GM21619 (cell line): ENCODE results near the gene CRYAB.

Source experiments
- ATAC-seq: cut with Tn5 transposase; IDR thresholded peaks from one replicate; pipeline ENCODE4 v1.9.1; 2021; ENCODE audit not compliant: unreplicated experiment

CRYAB gene

DNA sequence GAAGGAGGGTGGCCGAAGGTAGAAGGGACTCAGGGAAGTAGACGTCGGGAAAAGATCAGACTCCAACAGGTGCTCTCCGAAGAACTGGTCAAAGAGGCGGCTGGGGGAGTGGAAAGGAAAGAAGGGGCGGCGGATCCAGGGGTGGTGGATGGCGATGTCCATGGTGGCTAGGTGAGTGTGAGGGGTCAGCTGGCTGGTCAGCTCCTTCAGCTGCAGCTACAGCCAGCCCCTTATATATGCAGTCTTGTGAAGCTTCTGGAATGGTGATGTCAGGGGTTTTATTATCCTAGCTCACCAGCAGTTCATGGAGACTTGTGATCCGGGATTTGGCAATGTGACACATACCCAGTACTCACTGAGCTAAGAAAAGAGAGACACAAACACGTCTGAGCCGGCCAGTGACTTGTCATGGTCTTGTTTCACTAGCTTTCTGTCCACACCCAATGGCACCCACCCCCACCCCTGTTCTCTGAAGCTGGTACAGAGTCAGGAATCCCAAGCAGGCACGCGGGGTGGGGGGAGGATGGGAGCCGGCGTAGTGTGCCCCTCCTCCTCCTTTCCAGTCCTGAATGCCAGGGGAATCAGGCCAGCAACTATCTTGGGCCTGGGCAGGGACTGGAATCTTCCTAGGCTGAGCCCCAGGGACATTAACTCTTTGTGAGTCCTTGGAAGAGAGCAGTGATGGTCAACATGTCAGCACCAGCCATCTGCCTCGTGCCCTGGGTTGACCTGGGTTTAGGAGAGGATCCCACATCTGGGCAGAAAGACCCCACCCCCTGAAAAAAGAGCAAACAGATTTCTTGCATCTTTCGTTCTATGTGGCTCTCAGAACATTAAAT, at the start of gene CRYAB:
Gene CRYAB (minus strand): TSS at position 208 of the 839 bp plus-strand sequence. CDS start 46 bp downstream, at position 162.
- no peak for ATAC-seq

GRCh38 chr11:111960916-111961315, 49.3 kb upstream of the CRYAB start:
- ATAC-seq, result no peak

DNA sequence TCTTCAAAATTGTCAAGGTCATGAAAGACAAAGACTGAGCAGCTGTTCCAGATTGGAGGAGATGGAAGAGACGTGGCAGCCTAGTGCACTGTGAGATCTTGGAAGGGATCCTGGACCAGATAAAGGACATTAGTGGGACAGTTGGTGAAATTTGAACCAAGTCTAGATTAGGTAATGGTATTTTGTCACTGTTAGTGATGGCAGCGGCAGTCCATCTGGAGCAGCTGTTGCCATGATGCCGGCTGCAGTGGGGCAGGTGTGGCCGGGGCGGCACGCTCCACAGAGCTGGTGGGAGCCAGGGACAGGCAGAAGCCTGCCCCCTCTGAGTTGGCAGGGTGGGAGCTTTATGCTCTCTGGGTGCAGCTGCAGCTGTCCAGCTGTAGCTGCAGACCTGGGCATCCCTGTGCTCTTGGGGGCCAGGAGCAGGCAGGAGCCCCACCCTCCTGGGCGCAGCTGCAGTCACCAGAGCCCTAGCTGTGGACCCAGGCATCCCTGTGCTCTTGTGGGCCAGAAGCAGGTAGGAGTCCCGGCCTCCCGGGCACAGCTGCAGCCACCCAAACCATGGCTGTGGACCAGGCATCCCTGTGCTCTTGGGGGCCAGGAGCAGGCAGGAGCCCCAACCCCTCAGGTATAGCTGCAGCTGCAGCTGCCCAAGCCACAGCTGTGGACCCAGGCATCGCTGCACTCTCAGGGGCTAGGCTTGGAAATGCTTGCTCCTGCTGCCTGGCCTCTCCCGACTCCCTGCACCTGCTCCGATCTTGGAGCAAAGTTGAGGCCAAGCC, 46.3 kb upstream of the CRYAB start:
- no peak for ATAC-seq

DNA sequence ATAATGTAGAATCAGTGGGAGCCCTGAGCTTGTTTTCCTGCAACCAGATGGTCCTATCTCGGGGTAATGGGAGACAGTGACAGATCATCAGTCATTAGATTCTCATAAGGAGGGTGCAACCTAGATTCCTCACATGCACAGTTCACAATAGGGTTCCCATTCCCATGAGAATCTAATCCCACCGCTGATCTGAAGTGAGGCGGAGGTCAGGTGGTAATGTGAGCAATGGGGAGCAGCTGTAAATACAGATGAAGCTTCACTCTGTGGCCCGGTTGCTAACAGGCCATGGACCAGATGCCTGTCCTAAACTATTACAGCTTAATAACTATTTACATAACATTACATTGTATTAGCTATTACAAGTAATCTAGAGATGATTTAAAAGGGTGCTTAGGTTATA, 42.6 kb upstream of the CRYAB start:
- ATAC-seq, result no peak

- ATAC-seq, result no peak
These were observed 40.0 kb upstream of the CRYAB start for GRCh38 chr11:111951565-111951964.

GRCh38 chr11:111949519-111950426, 38.2 kb upstream of the CRYAB start:
- ATAC-seq, result no peak

DNA sequence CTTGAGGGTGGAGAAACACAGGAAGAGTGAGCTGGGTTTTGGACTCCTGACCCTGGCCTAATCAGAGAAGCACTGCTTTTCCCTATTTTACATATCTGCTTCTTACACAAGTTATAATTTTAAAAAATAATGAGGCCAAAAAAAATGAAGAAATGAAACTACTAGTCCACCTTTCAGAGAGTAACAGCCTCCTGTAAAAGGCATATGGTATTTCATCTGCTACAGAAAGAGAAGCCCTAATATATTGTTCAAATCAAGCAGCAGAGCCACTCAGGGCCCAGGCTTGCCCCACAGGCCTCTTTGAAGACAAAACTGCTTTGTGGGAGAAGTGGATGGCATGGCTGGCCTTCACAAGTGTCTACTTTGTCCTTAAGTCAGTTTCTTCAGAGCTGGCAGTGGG, 35.6 kb upstream of the CRYAB start:
- ATAC-seq, result no peak

GRCh38 chr11:111946499-111946898, 34.9 kb upstream of the CRYAB start:
- ATAC-seq, result no peak

GRCh38 chr11:111945198-111945597, 33.6 kb upstream of the CRYAB start:
- no peak for ATAC-seq

- no peak for ATAC-seq
These were observed 33.1 kb upstream of the CRYAB start for GRCh38 chr11:111944651-111945051.

DNA sequence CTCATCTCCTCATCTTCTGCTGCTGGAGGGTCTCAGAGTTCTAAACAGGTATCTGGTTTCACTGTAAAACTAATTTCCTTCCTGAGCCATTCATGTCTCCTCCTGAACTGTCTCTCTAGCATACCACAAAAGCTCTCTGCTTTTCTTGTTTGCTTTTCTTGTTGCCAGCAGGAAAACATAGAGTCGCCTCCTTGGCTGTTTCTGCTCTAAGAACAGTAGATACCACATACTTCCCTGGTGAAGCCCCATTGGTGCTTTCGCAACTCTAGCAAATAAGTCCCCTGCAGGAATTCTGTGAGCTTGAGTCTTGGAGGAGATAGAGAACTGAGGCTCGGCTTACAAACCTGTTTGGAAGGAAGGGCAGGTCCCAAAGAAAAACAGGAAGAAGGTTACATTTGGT, 32.6 kb upstream of the CRYAB start:
- no peak for ATAC-seq

- no peak for ATAC-seq
These were observed 31.3 kb upstream of the CRYAB start for GRCh38 chr11:111942829-111943228.

- no peak for ATAC-seq
These were observed 30.4 kb upstream of the CRYAB start for GRCh38 chr11:111941963-111942362.

DNA sequence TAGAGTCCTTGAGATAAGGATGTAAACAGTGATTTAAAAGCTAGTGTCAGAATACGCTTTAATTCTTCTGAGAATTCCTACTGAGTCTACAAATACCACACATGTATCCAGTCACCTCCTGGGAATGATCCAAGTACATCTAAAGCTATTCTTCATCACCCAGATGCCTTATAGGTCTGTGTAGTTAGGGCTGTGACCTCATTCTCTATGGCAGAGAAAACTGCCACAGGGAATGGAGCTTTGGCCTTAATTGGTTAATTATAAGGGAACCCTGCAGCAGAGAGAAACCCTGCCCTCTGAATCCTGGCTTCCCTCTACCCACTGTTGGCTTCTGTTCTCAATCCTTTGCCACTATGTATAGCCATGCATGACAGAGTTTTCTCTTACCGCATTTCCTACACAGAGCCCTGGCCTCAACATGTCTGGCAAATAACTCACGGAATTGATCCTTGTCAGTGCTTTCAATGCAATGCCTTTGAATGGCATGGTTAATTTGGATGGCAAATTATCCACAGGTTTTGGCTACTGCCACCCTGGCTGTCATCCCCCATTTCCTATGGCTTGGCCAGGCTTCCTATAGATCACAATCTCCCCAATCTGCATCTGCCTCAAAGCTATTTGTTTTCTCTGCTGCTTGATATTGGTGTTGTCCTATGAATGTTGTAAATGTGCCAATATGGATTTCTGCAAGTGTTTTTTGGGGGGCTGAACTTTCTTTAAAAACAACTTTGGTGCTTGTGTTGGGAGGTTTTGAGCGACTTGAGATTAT, 28.4 kb upstream of the CRYAB start:
- ATAC-seq, result no peak

- ATAC-seq, result peak; percentile 88
These were observed 27.2 kb upstream of the CRYAB start for GRCh38 chr11:111938687-111939160.

GRCh38 chr11:111937844-111938243, 26.3 kb upstream of the CRYAB start:
- ATAC-seq, result no peak

DNA sequence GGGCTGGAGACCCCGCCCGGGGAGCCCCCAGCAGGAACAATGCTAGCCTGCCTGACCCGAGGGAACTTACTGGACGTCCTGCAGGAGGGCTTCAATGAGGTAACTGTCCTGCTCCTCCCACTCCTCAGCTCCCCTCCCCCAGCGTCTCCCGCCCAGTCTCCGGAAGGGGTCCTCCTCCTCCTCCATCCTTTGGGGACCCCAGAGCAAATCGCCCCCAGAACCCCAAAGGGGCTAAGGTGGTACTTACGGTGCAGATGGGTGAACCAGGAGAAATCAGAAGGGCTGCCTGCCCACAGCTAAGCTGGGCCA, 25.8 kb upstream of the CRYAB start:
- ATAC-seq, result no peak

DNA sequence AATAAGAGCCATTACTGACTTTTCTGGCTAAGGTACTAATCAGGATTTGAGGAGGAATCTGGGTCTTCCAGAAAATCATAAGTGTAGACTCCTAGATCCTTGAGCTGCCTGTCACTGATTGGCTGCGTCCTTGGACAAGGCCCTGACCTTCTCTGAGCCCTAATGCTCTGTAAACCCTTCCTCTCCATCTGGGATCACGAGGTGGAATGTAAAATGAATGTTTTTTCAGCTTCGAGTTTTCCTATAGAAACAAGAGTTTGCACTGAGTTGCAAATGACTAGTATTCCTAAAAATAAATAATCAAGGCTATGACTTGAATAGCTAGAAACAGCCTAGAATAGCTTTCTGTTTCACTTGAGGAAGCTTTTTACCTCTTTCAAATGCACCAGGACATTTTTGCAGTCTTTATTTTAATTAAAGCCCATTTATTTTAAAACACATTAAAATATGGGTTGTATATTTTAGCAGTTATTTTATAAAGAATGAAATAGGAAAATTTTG, 24.5 kb upstream of the CRYAB start:
- ATAC-seq, result no peak

DNA sequence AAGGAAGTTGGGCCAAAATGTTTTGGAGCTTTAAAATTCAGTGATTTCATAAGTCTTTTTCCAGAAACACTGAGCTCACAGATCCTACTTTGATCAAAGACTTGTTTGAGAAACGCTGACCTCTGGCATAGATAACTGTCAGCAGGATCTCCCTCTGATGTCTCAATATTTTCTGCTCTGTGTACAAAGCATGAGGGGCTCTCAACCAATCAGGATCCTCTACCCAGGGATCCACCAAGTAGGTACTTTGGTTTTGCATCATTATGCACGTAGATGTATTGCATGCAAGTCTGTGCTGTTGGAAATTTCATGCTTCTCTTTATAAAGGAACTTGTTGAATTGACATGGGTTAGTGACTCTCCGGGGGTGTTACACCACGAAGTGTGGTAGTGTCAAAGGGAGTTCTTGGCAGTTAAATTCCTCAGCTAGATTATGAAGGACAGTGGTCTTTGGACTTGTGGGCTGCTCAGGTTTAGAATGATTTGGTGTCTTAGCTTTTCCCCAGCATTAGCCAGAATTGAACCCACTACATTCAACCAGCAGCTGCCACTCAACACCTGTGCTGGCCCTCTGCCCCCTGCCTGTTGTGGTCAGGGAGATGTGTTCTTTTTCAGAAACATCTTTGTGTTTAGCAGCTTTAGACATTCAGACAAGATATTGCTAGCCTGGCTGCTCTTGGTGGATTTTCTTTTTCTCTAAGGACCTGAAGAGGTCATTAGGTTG, 23.9 kb upstream of the CRYAB start:
- ATAC-seq, result no peak

- no peak for ATAC-seq
These were observed 22.7 kb upstream of the CRYAB start for GRCh38 chr11:111934306-111934705.
